Adrenal gland (tissue), 12 donors: ENCODE results near the gene LRIT3. TPM values are rescaled to one million over a fixed set of nuclear protein-coding genes. Genes with fewer than 3 reads are reported as not detected.
A peak's percentile ranks its signal among the peaks of the same experiment; 100 is the strongest.

Experiments used
- DNase-seq, 7 donors: peaks; one replicate each; pipeline ENCODE4 v3.0.0-alpha.2; 2019 to 2020
- H3K27ac ChIP-seq, 5 donors: fragments of 200-600 bp; sonication (generic) in 4 of 5; 1 replicate in 3 of 5; 2 replicates in 2 of 5; pipeline versions ENCODE4 v1.5.1 to v1.8.0; 2016 to 2020; ENCODE audit warnings: mild to moderate bottlenecking in 1 of 5
- H3K27me3 ChIP-seq: fragments of 200-600 bp; 2 replicates; pipeline ENCODE4 v1.8.0; 2021
- H3K36me3 ChIP-seq, 2 donors: fragments of 200-600 bp; replicated peaks in 1 of 2; 1 replicate in 1 of 2; 2 replicates in 1 of 2; pipeline versions ENCODE4 v1.5.1 to v1.8.0; 2018 to 2022
- H3K4me1 ChIP-seq, 2 donors: fragments of 200-600 bp; replicated peaks in 1 of 2; 1 replicate in 1 of 2; 2 replicates in 1 of 2; pipeline versions ENCODE4 v1.5.1 to v1.8.0; 2018 to 2021
- H3K4me3 ChIP-seq, 4 donors: fragments of 200-600 bp; sonication (generic) in 3 of 4; one replicate each; pipeline ENCODE4 v1.5.1; 2016 to 2018
- H3K9me3 ChIP-seq, 3 donors: fragments of 200-600 bp; sonication (generic) in 1 of 3; replicated peaks in 1 of 3; 1 replicate in 2 of 3; 2 replicates in 1 of 3; pipeline versions ENCODE4 v1.5.1 to v1.8.0; 2016 to 2021
- POLR2A ChIP-seq, 2 donors: fragments of 450-650 bp; IDR thresholded peaks; one replicate each; pipeline ENCODE4 v1.6.1; 2017; ENCODE audit warnings: antibody characterized with exemption in 2 of 2, mild to moderate bottlenecking in 2 of 2, moderate library complexity in 1 of 2
- WGBS, 4 donors: extraction: QIAGEN DNeasy Blood & Tissue Kit in 2 of 4; methylation state at CpG; one replicate each; pipeline versions ENCODE4 v1.1.5 to v1.1.7; 2013 to 2017; 5-methylcytosine and 5-hydroxymethylcytosine counted together
- intact Hi-C, 2 donors: fragments of 100-400 bp; cut with DNase I; formaldehyde crosslinking; loops; one replicate each; pipeline versions ENCODE4 v1.14.1 to v1.15.0; 2022 to 2023
- polyA plus RNA-seq, 3 donors: library from polyadenylated mRNA; stranded (reverse); fragments of 200-250 nt in 2 of 3; fragments of 350-450 nt in 1 of 3; fragmentation: Illumina TruSeq in 1 of 3; extraction: RNeasy Lipid Tissue Mini Kit (QIAGEN cat#74804) in 1 of 3; gene quantifications; one replicate each; pipeline ENCODE4 v1.2.3, GENCODE V29; 2013 to 2014
- total RNA-seq, 9 donors: library from RNA; depleted of rRNA in 4 of 9; stranded (reverse); fragments of >200 nt in 4 of 9; fragments of 120-200 nt in 1 of 9; fragmentation: NEBNext Ultra II Directional in 1 of 9; extraction: Animal tissue kit (Norgen Biotek cat#: 25700) in 1 of 9; gene quantifications; one replicate each; pipeline versions ENCODE4 v1.1.0 to v1.2.4, GENCODE V29; 2013 to 2023
- TF ChIP-seq, protein P1 (sequence below), 6 experiments: fragments of 450-650 bp in 4 of 6; fragments of 200-600 bp in 2 of 6; sonication (generic) in 1 of 6; IDR thresholded peaks; 1 replicate in 5 of 6; 2 replicates in 1 of 6; pipeline versions ENCODE4 v1.5.1 to v1.8.0; 2016 to 2021; ENCODE audit warnings: antibody characterized with exemption in 6 of 6, mild to moderate bottlenecking in 2 of 6, moderate library complexity in 1 of 6
- donor health status: healthy with polysubstance abuse.
- donor health status: Bipolar disorder and iron deficiency.
- donor health status: DM: yes; HTN: yes; CAD: no.
- donor health status: DM: no; HTN: no; CAD: no.
- donor health status: DM: no; HTN: no; CAD: no.
- donor health status: DM: yes; HTN: yes; CAD: no.

The LRIT3 gene
- total and polyA plus RNA-seq, 12 donors = 0.07 to 0.85 (median 0.18) TPM; not detected in 2

- H3K36me3 ChIP-seq = no peaks in the 10 kb centered on the region
- H3K27ac ChIP-seq = no peak overlapping the region
- 62 to 72% (median 68%) methylated on average over 11 of the region's 11 CpGs for WGBS, 4 donors
- H3K4me1 ChIP-seq = no peaks in the 10 kb centered on the region
- H3K9me3 ChIP-seq = no peaks in the 10 kb centered on the region
- intact Hi-C loops = no loop called here
- no peak for TF ChIP-seq POLR2A (IDR thresholded peaks at IDR 0.05)
- TF ChIP-seq, protein P1, sequence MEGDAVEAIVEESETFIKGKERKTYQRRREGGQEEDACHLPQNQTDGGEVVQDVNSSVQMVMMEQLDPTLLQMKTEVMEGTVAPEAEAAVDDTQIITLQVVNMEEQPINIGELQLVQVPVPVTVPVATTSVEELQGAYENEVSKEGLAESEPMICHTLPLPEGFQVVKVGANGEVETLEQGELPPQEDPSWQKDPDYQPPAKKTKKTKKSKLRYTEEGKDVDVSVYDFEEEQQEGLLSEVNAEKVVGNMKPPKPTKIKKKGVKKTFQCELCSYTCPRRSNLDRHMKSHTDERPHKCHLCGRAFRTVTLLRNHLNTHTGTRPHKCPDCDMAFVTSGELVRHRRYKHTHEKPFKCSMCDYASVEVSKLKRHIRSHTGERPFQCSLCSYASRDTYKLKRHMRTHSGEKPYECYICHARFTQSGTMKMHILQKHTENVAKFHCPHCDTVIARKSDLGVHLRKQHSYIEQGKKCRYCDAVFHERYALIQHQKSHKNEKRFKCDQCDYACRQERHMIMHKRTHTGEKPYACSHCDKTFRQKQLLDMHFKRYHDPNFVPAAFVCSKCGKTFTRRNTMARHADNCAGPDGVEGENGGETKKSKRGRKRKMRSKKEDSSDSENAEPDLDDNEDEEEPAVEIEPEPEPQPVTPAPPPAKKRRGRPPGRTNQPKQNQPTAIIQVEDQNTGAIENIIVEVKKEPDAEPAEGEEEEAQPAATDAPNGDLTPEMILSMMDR (IDR thresholded peaks at IDR 0.05) = no peak
- DNase-seq = no peak
- H3K27me3 ChIP-seq = no peaks in the 10 kb centered on the region
- no peak overlapping the region for H3K4me3 ChIP-seq
Measured at GRCh38 chr4:109810552-109811387, 37.1 kb upstream of the LRIT3 start.

DNA sequence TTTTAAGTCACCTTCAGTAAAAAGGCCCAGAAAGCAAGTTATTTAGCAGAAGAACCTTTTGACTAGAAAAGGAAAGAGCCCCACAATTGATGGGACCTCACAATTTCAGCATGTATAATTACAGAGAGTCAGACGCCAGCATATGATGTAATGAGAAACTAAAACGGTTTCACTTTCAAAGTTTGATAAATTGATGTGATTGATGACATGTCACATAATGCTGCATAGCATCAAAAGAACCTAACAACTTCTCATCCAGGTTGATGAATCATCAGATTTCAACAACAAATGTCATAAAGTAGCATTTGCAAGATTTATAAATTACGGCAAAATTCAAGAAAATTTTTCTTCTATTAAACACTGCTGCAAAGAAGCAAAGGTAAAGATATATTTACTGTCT is 36.2 kb upstream of the LRIT3 start:
- Histone ChIP-seq H3K36me3 (no peaks in the 10 kb centered on the region), H3K9me3 (no peaks in the 10 kb centered on the region), H3K27ac (no peak overlapping the region), H3K4me3 (no peak overlapping the region), H3K4me1 (peaks cover 6 to 7% of the 10 kb centered on the region in 2 donors), H3K27me3 (no peaks in the 10 kb centered on the region)
- intact Hi-C loops = no loop called here
- TF ChIP-seq, protein P1 (IDR thresholded peaks at IDR 0.05) = no peak
- no peak for TF ChIP-seq POLR2A (IDR thresholded peaks at IDR 0.05)
- no peak for DNase-seq
- WGBS, 4 donors = 54 to 62% (median 59%) methylated on average over 3 of the region's 3 CpGs

DNA sequence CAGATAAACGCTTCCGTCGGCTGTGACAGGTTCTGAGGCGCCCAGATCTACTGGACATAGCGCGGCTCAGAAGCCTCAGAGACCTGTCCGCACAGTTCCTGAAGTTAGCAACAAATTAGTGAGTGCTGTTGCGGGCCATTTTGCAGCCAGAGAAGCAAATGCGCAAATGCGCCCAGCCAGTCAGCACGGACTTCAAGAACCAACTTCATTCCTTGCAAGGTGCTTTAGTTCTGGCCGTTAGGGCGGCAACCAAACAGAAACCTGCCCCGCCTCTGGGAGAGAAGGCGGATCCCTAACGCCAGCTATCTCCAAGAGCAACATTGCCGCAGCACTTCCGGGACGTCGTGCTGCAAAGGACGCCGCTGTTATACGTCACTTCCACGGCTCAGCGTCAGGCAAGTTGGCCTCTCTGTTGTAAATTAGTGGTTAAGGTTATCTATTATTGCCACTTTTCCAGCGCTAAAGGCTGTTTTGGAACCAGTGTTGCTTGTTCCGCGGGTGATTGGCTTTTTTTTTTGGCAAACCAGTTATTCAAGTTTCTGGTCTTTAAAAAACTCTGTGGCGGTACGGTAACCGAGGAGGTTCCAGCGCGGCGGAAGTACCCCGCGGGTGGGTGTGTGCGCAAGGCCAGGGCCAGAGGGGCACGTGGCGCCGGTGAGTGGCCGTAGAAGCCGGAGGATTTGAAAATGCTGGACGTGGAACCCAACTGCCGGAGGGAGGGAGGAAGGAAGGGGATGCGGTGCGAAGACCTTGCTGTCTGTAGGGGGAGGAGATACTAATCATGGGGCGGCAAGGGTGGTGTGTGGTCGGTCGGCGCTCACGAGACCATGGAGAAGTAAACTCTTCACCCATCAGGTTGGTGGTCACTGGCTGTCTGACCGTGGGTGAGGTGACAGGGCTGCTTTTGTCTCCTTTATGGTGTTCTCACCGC is 32.5 kb upstream of the LRIT3 start, which contains the start of gene GAR1:
Gene GAR1, plus strand, starts transcription at position 612 of the 931 bp plus-strand sequence. CDS start 403 bp downstream, outside the sequence.
- Histone ChIP-seq H3K4me1 (peaks cover 10 to 20% of the 10 kb centered on the region in 2 donors), H3K27ac (peak within 1 kb of the TSS; percentile 61 to 89 (median 83)), H3K4me3 (peak within 1 kb of the TSS; percentile 68 to 88 (median 81)), H3K9me3 (no peaks in the 10 kb centered on the region), H3K36me3 (peaks cover 0 to 17% of the 10 kb centered on the region in 2 donors), H3K27me3 (no peaks in the 10 kb centered on the region)
- peak; percentile 87 to 97 (median 93) for DNase-seq
- intact Hi-C loops = loop anchor here in 1 of 2 donors (5.0 kb wide), 1 partner anchor 113 kb away; the partner anchor contains the start of gene CASP6
- TF ChIP-seq, protein P1 (IDR thresholded peaks at IDR 0.05) = no peak
- peak; percentile 26 to 81 for TF ChIP-seq POLR2A (IDR thresholded peaks at IDR 0.05)
- 0 to 1% (median 0%) methylated on average over 40 to 53 of the region's 53 CpGs for WGBS, 4 donors

DNA sequence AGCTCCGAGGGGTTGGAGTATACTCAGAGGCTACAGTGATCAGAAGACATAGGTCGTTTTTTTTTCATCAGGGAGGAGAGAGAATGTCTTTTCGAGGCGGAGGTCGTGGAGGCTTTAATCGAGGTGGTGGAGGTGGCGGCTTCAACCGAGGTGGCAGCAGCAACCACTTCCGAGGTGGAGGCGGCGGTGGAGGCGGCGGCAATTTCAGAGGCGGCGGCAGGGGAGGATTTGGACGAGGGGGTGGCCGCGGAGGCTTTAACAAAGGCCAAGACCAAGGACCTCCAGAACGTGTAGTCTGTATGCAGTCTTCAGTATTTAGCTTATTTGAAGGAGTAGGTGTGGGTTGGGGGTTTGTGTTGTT is 31.8 kb upstream of the LRIT3 start:
- H3K4me3 ChIP-seq = peak overlapping the region; percentile 68 to 88 (median 81)
- peak in 2 of 7 donors; percentile 8 to 15 for DNase-seq
- WGBS, 4 donors = 0 to 1% (median 0%) methylated on average over 16 to 19 of the region's 19 CpGs
- H3K4me1 ChIP-seq = peaks cover 10 to 20% of the 10 kb centered on the region in 2 donors
- intact Hi-C loops = loop anchor here in 1 of 2 donors (5.0 kb wide), 1 partner anchor 114 kb away; the partner anchor contains the start of gene CASP6
- peak overlapping the region in 2 of 5 donors; percentile 83 to 89 for H3K27ac ChIP-seq
- peaks cover 0 to 20% of the 10 kb centered on the region in 2 donors for H3K36me3 ChIP-seq
- no peaks in the 10 kb centered on the region for H3K9me3 ChIP-seq
- H3K27me3 ChIP-seq = no peaks in the 10 kb centered on the region
- TF ChIP-seq POLR2A (IDR thresholded peaks at IDR 0.05) = no peak
- TF ChIP-seq, protein P1 (IDR thresholded peaks at IDR 0.05) = no peak
